ENCODE data around the gene MRFAP1L1. TPM values are rescaled to one million over a fixed set of nuclear protein-coding genes. Genes with fewer than 3 reads are reported as not detected.
"Not testable (repeated sequence)": the region's sequence is repeated elsewhere in the genome, so short reads cannot be mapped to it uniquely, and the experiment has no call there.

The MRFAP1L1 gene
- total and polyA plus RNA-seq, 10 of the 15 experiments (the other 5 are each of a cell fraction or from before 2014, with no cell fraction given), result 30.6 to 85.1 (median 52.9) TPM

DNA sequence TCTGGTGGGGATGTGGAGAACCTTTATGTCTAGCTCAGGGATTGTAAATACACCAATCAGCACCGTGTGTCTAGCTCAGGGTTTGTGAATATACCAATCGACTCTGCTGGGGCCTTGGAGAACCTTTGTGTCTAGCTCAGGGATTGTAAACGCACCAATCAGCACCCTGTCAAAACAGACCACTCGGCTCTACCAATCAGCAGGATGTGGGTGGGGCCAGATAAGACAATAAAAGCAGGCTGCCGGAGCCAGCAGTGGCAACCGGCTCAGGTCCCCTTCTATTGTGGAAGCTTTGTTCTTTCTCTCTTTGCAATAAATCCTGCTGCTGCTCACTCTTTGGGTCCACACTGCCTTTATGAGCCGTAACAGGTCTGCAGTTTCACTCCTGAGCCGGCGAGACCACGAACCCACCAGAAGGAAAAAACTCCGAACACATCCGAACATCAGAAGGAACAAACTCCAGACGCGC, 36.4 kb downstream of the MRFAP1L1 start:
- TF ChIP-seq SMAD5 (IDR thresholded peaks at IDR 0.05; ENCODE audit: low read depth), result 0 out of 2 replicates have a peak, but pooled peaks have one; percentile 7
- peak; percentile 78 for TF ChIP-seq NFYB (IDR thresholded peaks at IDR 0.05; ENCODE audit: insufficient read depth, low read depth, low read length)
- TF ChIP-seq SP1 (IDR thresholded peaks at IDR 0.05; ENCODE audit: low read depth, low read length), result peak; percentile 25
- peak overlapping the region; percentile 98 for H2AFZ ChIP-seq (ENCODE audit: control insufficient read depth, low read depth, low read length)
- H3K9me3 ChIP-seq (replicated peaks; ENCODE audit: control insufficient read depth, insufficient read depth, low read length); H3K27me3 ChIP-seq (replicated peaks in 1 of 2; ENCODE audit: control insufficient read depth in 2 of 2, insufficient read depth in 2 of 2, low read length in 1 of 2); intact Hi-C loops (cut with micrococcal nuclease; ENCODE audit: unreplicated experiment); ATAC-seq; H3K9ac ChIP-seq (ENCODE audit: control insufficient read depth, insufficient read depth, low read length); DNase-seq (ENCODE audit: low read depth, low spot score); in situ Hi-C loops (cut with MboI); FAIRE-seq; H3K36me3 ChIP-seq (ENCODE audit: control insufficient read depth in 2 of 2, insufficient read depth in 2 of 2, low read length in 1 of 2); H4K20me1 ChIP-seq (ENCODE audit: control insufficient read depth, insufficient read depth); H3K4me1 ChIP-seq (ENCODE audit: control insufficient read depth, insufficient read depth, low read length): not testable (repeated sequence)
- peak overlapping the region; percentile 38 for H3K27ac ChIP-seq (ENCODE audit: control insufficient read depth, insufficient read depth)
- H3K4me2 ChIP-seq (ENCODE audit: control insufficient read depth, insufficient read depth), result peak overlapping the region; percentile 88
- CTCF ChIA-PET, result interaction anchor here (0.9 to 2.2 kb wide), 5 partner anchors 26 to 201 kb away, joined by 3 to 5 read pairs (median 4); no protein-coding TSS in a partner anchor
- H3K4me3 ChIP-seq, result peak overlapping the region; percentile 74; the same call in 1 of the 2 replicates
- POLR2A ChIA-PET, result interaction anchor here (0.6 to 2.1 kb wide), 5 partner anchors 14 to 389 kb away, joined by 3 to 6 read pairs (median 4); partner anchors contain the start of gene MRFAP1
- peaks cover 25% of the 10 kb centered on the region for H3K79me2 ChIP-seq (ENCODE audit: control insufficient read depth, insufficient read depth, low read length)
- BruUV-seq (replicated peaks), result TSS peak; percentile 93
- SMC1A ChIA-PET (ENCODE audit: uncharacterized antibody, unreplicated experiment), result interaction anchor here (0.7 to 5.2 kb wide), 4 partner anchors 31 to 44 kb away, joined by 3 to 33 read pairs (median 4); partner anchors contain the start of genes BLOC1S4 and MRFAP1L1
- WGBS (ENCODE audit: insufficient coverage, insufficient replicate concordance, low lambda C conversion rate, missing lambda C conversion rate), result 24% methylated on average over 14 of the region's 14 CpGs
- RAD21 ChIA-PET (ENCODE audit: unreplicated experiment), result interaction anchor here (1.4 to 3.8 kb wide), 4 partner anchors 34 to 395 kb away, joined by 3 to 22 read pairs (median 7); partner anchors contain the start of genes GRPEL1 and MRFAP1L1

- in situ Hi-C loops (cut with MboI); H3K9ac ChIP-seq (ENCODE audit: control insufficient read depth, insufficient read depth, low read length); H3K27me3 ChIP-seq (replicated peaks in 1 of 2; ENCODE audit: control insufficient read depth in 2 of 2, insufficient read depth in 2 of 2, low read length in 1 of 2); BruUV-seq (replicated peaks); FAIRE-seq; ATAC-seq; H3K27ac ChIP-seq (ENCODE audit: control insufficient read depth, insufficient read depth); H3K4me1 ChIP-seq (ENCODE audit: control insufficient read depth, insufficient read depth, low read length); H3K9me3 ChIP-seq (replicated peaks; ENCODE audit: control insufficient read depth, insufficient read depth, low read length); intact Hi-C loops (cut with micrococcal nuclease; ENCODE audit: unreplicated experiment); H3K36me3 ChIP-seq (ENCODE audit: control insufficient read depth in 2 of 2, insufficient read depth in 2 of 2, low read length in 1 of 2); H3K4me3 ChIP-seq; DNase-seq (ENCODE audit: low read depth, low spot score); H4K20me1 ChIP-seq (ENCODE audit: control insufficient read depth, insufficient read depth); H2AFZ ChIP-seq (ENCODE audit: control insufficient read depth, low read depth, low read length): not testable (repeated sequence)
- CTCF ChIA-PET, result interaction anchor here (1.2 to 2.2 kb wide), 2 partner anchors 44 to 47 kb away, joined by 5 read pairs; no protein-coding TSS in a partner anchor
- Histone ChIP-seq H3K4me2 (ENCODE audit: control insufficient read depth, insufficient read depth) (0 out of 2 replicates have a peak overlapping the region, but pooled peaks have one; percentile 88), H3K79me2 (ENCODE audit: control insufficient read depth, insufficient read depth, low read length) (peaks cover 25% of the 10 kb centered on the region)
- WGBS (ENCODE audit: insufficient coverage, insufficient replicate concordance, low lambda C conversion rate, missing lambda C conversion rate), result 98% methylated on average over 24 of the region's 34 CpGs
- RAD21 ChIA-PET (ENCODE audit: unreplicated experiment), result interaction anchor here (1.4 to 3.8 kb wide), 4 partner anchors 35 to 396 kb away, joined by 3 to 22 read pairs (median 7); partner anchors contain the start of genes GRPEL1 and MRFAP1L1
- SMC1A ChIA-PET (ENCODE audit: uncharacterized antibody, unreplicated experiment), result interaction anchor here (0.7 to 5.2 kb wide), 3 partner anchors 31 to 45 kb away, joined by 3 to 33 read pairs (median 4); partner anchors contain the start of gene BLOC1S4
- POLR2A ChIA-PET, result interaction anchor here (1.3 to 2.1 kb wide), 2 partner anchors 13 to 32 kb away, joined by 4 to 6 read pairs; partner anchors contain the start of gene MRFAP1
Observed at GRCh38 chr4:6672541-6673190, 37.0 kb downstream of the MRFAP1L1 start.

All from GM12878 (cell line).